GM23248 (cell line): ENCODE results near the gene INPP5J.

Experiments
- EZH2 ChIP-seq: fragments of 200-600 bp; sonication (generic); IDR thresholded peaks from 2 replicates; pipeline ENCODE4 v1.6.1; 2018; ENCODE audit warnings: antibody characterized with exemption, mild to moderate bottlenecking; ENCODE audit not compliant: insufficient read depth, poor library complexity, severe bottlenecking
- EZH2phosphoT487 ChIP-seq: fragments of 200-600 bp; sonication (generic); IDR thresholded peaks from 2 replicates; pipeline ENCODE4 v1.6.1; 2018; ENCODE audit warnings: antibody characterized with exemption, moderate library complexity, mild to moderate bottlenecking, low read depth; ENCODE audit not compliant: insufficient read depth

DNA sequence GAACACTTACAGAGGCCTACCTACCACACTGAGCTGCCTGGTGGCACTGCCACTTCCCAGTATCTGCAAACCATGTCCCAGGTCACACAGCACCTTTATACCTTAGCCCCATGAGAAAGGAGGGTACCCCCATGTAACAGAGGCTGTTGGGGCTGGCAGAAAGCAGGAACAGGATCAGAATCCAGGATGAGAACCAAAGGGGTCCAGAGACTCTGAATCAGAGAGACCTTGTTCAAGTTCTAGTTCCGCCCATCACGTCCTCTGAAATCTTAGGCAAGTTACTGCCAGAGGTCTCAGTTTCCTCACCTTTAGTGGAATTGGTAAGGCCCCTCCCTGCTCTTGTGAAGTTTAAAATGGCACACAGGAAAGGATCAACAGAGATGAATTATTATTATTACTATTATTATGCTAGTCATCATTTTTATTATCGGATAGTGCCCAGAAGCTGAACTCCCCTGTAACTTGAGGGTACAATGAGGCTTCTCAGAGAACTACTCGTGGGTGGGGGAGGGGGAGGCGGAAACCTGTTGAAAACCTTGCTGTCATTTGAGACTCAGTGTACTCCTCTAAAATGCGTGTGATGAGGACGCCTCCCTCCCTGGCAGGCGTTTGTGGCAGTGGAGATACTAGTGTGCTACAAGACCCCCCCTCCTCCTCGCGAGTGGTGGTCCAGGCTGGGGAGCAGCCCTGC lies 24.7 kb upstream of the INPP5J start:
- TF ChIP-seq EZH2 (no peak), EZH2phosphoT487 (no peak)
